SK-N-SH (cell line): Measurements from ENCODE around the gene APBA2. TPM values are rescaled to one million over a fixed set of nuclear protein-coding genes. Genes with fewer than 3 reads are reported as not detected.

ENCODE experiments used
- CTCF ChIA-PET: fragments of 300-600, 350-600 bp; formaldehyde crosslinking; extraction: SDS; loops from one replicate; lab custom pipeline; 2021; lab: Yijun Ruan, JAX
- POLR2A ChIA-PET: fragments of 350-600 bp; sonication (Branson Sonifier 250); formaldehyde crosslinking; extraction: SDS; loops from one replicate; lab custom pipeline; 2020; ENCODE audit warnings: antibody characterized with exemption, inconsistent platforms; lab: Yijun Ruan, JAX
- DNase-seq: peaks from one replicate; pipeline ENCODE4 v3.0.0; 2012
- H2AFZ ChIP-seq: fragments of 200-600 bp; sonication (generic); 2 replicates; pipeline ENCODE4 v1.8.1; 2016; ENCODE audit warnings: antibody characterized with exemption, mild to moderate bottlenecking, low read depth
- H3F3A ChIP-seq: fragments of 200-600 bp; sonication (generic); replicated peaks from 2 replicates; pipeline ENCODE3; 2016; ENCODE audit warnings: antibody characterized with exemption, mild to moderate bottlenecking; ENCODE audit not compliant: insufficient read depth
- H3K27ac ChIP-seq, 2 experiments: fragments of 200-500 bp in 1 of 2; fragments of 200-600 bp in 1 of 2; sonication (Bioruptor generic) in 1 of 2; sonication (generic), shearing (Covaris generic) in 1 of 2; 2 replicates each; pipeline versions ENCODE4 v1.5.1 to v1.6.1; 2014 to 2016; ENCODE audit warnings: low read depth in 2 of 2, inconsistent platforms in 1 of 2, low read length in 1 of 2, mild to moderate bottlenecking in 1 of 2, mixed read lengths in 1 of 2
- H3K27me3 ChIP-seq: fragments of 200-600 bp; sonication (generic), shearing (Covaris generic); 2 replicates; pipeline ENCODE4 v1.6.1; 2016; ENCODE audit warnings: mixed run types; ENCODE audit not compliant: insufficient read depth
- H3K36me3 ChIP-seq, 2 experiments: fragments of 200-500 bp in 1 of 2; fragments of 200-600 bp in 1 of 2; sonication (Bioruptor generic) in 1 of 2; sonication (generic) in 1 of 2; replicated peaks in 1 of 2; 2 replicates each; pipeline versions ENCODE3 to v1.5.1; 2014 to 2016; ENCODE audit warnings: low read length in 1 of 2, mild to moderate bottlenecking in 1 of 2; ENCODE audit not compliant: insufficient read depth in 2 of 2, control insufficient read depth in 1 of 2
- H3K4me1 ChIP-seq, 2 experiments: fragments of 200-500 bp in 1 of 2; fragments of 200-600 bp in 1 of 2; sonication (Bioruptor generic) in 1 of 2; sonication (generic), shearing (Covaris generic) in 1 of 2; 2 replicates each; pipeline versions ENCODE4 v1.5.1 to v1.6.1; 2014 to 2016; ENCODE audit warnings: low read depth in 1 of 2, low read length in 1 of 2, mixed run types in 1 of 2; ENCODE audit not compliant: insufficient read depth in 2 of 2, control insufficient read depth in 1 of 2
- H3K4me2 ChIP-seq: fragments of 200-600 bp; sonication (generic), shearing (Covaris generic); 2 replicates; pipeline ENCODE4 v1.6.1; 2017; ENCODE audit warnings: mixed run types
- H3K4me3 ChIP-seq, 2 experiments: fragments of 200-500 bp in 1 of 2; fragments of 200-600 bp in 1 of 2; sonication (Bioruptor generic) in 1 of 2; sonication (generic), shearing (Covaris generic) in 1 of 2; 2 replicates each; pipeline versions ENCODE4 v1.5.1 to v1.8.1; 2014 to 2016; ENCODE audit warnings: low read depth in 2 of 2, inconsistent platforms in 1 of 2, low read length in 1 of 2, mild to moderate bottlenecking in 1 of 2, mixed read lengths in 1 of 2, moderate library complexity in 1 of 2
- H3K79me2 ChIP-seq: fragments of 200-600 bp; sonication (generic); 2 replicates; pipeline ENCODE4 v1.8.1; 2017; ENCODE audit warnings: mild to moderate bottlenecking; ENCODE audit not compliant: insufficient read depth
- H3K9ac ChIP-seq: fragments of 200-600 bp; sonication (generic); 2 replicates; pipeline ENCODE4 v1.6.1; 2017; ENCODE audit warnings: mixed run types
- H3K9me2 ChIP-seq: fragments of 200-600 bp; sonication (generic); 2 replicates; pipeline ENCODE4 v1.6.1; 2017; ENCODE audit warnings: mixed run types
- H3K9me3 ChIP-seq: fragments of 200-600 bp; sonication (generic); 2 replicates; pipeline ENCODE4 v1.6.1; 2017; ENCODE audit warnings: mixed run types, mild to moderate bottlenecking, moderate library complexity
- H4K20me1 ChIP-seq: fragments of 200-600 bp; sonication (generic); 2 replicates; pipeline ENCODE4 v1.6.1; 2017; ENCODE audit warnings: mild to moderate bottlenecking, mixed run types; ENCODE audit not compliant: insufficient read depth
- EZH2phosphoT487 ChIP-seq: fragments of 200-600 bp; sonication (generic); IDR thresholded peaks from 2 replicates; pipeline ENCODE4 v1.6.1; 2017; ENCODE audit warnings: low read depth, mixed run types, mild to moderate bottlenecking, antibody characterized with exemption, moderate library complexity, borderline replicate concordance
- IRF3 ChIP-seq: fragments of 150-350 bp; IDR thresholded peaks from 2 replicates; pipeline ENCODE4 v1.6.1; 2016; ENCODE audit warnings: mild to moderate bottlenecking, low read depth, low read length
- JUND ChIP-seq: IDR thresholded peaks from 2 replicates; pipeline ENCODE4 v1.4.0; 2012
- NRF1 ChIP-seq: IDR thresholded peaks from 2 replicates; pipeline ENCODE4 v1.6.1; 2012; ENCODE audit warnings: low read depth, mild to moderate bottlenecking, low read length
- RXRA ChIP-seq: IDR thresholded peaks from 2 replicates; pipeline ENCODE4 v1.4.0; 2012; ENCODE audit warnings: low read depth, mild to moderate bottlenecking, borderline replicate concordance
- USF2 ChIP-seq: fragments of 150-350 bp; IDR thresholded peaks from 2 replicates; pipeline ENCODE4 v1.6.1; 2017; ENCODE audit warnings: antibody characterized with exemption, low read length, low read depth, borderline replicate concordance
- WGBS: methylation state at CpG from one replicate; pipeline ENCODE4 v1.1.6; 2017; ENCODE audit warnings: low lambda C conversion rate; 5-methylcytosine and 5-hydroxymethylcytosine counted together
- polyA plus RNA-seq, 3 experiments: library from polyadenylated mRNA; depleted of rRNA; stranded (reverse); fragments of >200 nt; gene quantifications; 2 replicates each; pipeline ENCODE4 v1.2.3, GENCODE V29; 2012
- TF ChIP-seq, protein P1 (sequence below): IDR thresholded peaks from 2 replicates; pipeline ENCODE4 v1.6.1; 2012; ENCODE audit warnings: mild to moderate bottlenecking, low read depth, low read length, moderate library complexity
- TF ChIP-seq, protein P2 (sequence below): IDR thresholded peaks from 2 replicates; pipeline ENCODE4 v1.4.0; 2012; ENCODE audit warnings: low read depth

APBA2 gene
- polyA plus RNA-seq, 1 of the 3 experiments (the other 2 are of a cell fraction): 12.7 TPM

DNA sequence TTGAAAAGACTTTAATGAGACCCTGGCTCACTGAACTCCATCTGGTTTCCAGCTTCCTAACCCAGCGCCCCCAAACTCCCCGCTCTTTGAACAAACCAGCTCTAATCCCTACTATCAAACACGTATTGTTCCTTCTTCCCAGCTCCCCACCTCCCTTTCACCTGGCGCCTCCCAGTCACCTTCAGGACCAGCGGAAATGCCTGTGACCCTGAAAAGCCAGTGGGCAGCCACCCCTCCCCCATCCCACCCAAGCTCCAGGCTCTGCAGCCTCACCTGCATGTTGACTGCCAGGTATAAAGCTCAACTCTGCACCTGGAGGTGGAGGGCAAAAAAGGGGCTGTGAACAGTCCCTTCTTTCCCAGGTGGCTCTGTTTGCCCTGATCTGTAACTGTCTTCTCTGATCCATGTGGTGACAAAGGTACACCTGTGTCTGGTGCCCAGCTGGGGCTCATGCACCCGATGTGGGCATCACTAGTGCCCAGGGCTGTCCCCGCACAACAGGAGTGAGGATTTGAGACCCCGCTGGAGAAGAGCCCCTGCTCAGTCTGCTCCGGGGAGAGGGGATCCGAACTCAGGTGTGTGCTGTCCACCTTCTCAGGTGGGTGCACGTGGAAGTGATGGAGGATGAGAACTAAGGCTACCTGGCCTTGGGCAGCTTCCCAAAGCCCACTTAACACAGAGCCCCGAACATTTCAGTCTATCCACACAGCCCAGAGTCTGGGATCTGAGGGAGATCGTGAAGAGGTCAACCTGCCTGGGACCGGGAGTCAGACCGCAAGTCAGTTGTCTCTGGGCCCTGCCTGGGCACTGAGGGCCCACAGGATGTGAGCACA, 254.9 kb downstream of the APBA2 start:
- Histone ChIP-seq H3K27ac (no peak overlapping the region), H3K36me3 (no peaks in the 10 kb centered on the region), H3K4me3 (no peak overlapping the region), H3F3A (no peaks in the 10 kb centered on the region), H2AFZ (no peak overlapping the region), H3K4me1 (peaks cover 0 to 10% of the 10 kb centered on the region in 2 experiments; a peak in 1 of 4 replicates), H3K4me2 (no peak overlapping the region), H3K9me3 (no peaks in the 10 kb centered on the region), H3K79me2 (no peaks in the 10 kb centered on the region), H4K20me1 (no peaks in the 10 kb centered on the region), H3K27me3 (peaks cover 5% of the 10 kb centered on the region; the same call in 1 of the 2 replicates), H3K9ac (no peak overlapping the region), H3K9me2 (no peaks in the 10 kb centered on the region)
- no peak for DNase-seq
- ChIA-PET CTCF (interaction anchor here (0.6 to 3.5 kb wide), 43 partner anchors 8 to 1821 kb away, joined by 3 to 35 read pairs (median 4); a partner anchor contains a TSS), POLR2A (no interaction called here)
- 66% methylated on average over 9 of the region's 15 CpGs for WGBS
- TF ChIP-seq EZH2phosphoT487: no peak
- TF ChIP-seq IRF3: no peak
- TF ChIP-seq RXRA: no peak
- TF ChIP-seq, protein P1, sequence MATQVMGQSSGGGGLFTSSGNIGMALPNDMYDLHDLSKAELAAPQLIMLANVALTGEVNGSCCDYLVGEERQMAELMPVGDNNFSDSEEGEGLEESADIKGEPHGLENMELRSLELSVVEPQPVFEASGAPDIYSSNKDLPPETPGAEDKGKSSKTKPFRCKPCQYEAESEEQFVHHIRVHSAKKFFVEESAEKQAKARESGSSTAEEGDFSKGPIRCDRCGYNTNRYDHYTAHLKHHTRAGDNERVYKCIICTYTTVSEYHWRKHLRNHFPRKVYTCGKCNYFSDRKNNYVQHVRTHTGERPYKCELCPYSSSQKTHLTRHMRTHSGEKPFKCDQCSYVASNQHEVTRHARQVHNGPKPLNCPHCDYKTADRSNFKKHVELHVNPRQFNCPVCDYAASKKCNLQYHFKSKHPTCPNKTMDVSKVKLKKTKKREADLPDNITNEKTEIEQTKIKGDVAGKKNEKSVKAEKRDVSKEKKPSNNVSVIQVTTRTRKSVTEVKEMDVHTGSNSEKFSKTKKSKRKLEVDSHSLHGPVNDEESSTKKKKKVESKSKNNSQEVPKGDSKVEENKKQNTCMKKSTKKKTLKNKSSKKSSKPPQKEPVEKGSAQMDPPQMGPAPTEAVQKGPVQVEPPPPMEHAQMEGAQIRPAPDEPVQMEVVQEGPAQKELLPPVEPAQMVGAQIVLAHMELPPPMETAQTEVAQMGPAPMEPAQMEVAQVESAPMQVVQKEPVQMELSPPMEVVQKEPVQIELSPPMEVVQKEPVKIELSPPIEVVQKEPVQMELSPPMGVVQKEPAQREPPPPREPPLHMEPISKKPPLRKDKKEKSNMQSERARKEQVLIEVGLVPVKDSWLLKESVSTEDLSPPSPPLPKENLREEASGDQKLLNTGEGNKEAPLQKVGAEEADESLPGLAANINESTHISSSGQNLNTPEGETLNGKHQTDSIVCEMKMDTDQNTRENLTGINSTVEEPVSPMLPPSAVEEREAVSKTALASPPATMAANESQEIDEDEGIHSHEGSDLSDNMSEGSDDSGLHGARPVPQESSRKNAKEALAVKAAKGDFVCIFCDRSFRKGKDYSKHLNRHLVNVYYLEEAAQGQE: no peak
- TF ChIP-seq, protein P2, sequence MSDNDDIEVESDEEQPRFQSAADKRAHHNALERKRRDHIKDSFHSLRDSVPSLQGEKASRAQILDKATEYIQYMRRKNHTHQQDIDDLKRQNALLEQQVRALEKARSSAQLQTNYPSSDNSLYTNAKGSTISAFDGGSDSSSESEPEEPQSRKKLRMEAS: no peak
- no peak for TF ChIP-seq USF2
- no peak for TF ChIP-seq JUND
- TF ChIP-seq NRF1: no peak
- TF ChIP-seq, all 33 proteins: peak for 0
